GM06990 (cell line): ENCODE results near the gene CHRM5.

Experiments used
- DNase-seq: peaks from one replicate; pipeline ENCODE4 v3.0.0-alpha.2; 2011; ENCODE audit not compliant: insufficient read length; ENCODE audit errors: extremely low read depth
- H3K27me3 ChIP-seq: replicated peaks from 2 replicates; pipeline ENCODE4 v1.6.0; 2011; ENCODE audit warnings: low read length; ENCODE audit not compliant: control insufficient read depth, insufficient read depth
- H3K36me3 ChIP-seq: 2 replicates; pipeline ENCODE4 v1.5.1; 2011; ENCODE audit warnings: low read length; ENCODE audit not compliant: control insufficient read depth, insufficient read depth
- H3K4me3 ChIP-seq: replicated peaks from 2 replicates; pipeline ENCODE4 v1.5.1; 2011; ENCODE audit warnings: low read depth, mild to moderate bottlenecking, control low read depth, low read length
- CTCF ChIP-seq: IDR thresholded peaks from 2 replicates; pipeline ENCODE4 v1.5.1; 2011; ENCODE audit warnings: low read length, control low read depth, mild to moderate bottlenecking, inconsistent platforms; ENCODE audit not compliant: insufficient read depth, poor library complexity, severe bottlenecking

CHRM5 gene

GRCh38 chr15:33960549-33960935 lies 7.8 kb upstream of the CHRM5 start:
- Histone ChIP-seq H3K36me3 (no peaks in the 10 kb centered on the region), H3K27me3 (no peaks in the 10 kb centered on the region), H3K4me3 (no peak overlapping the region)
- TF ChIP-seq CTCF: no peak
- no peak for DNase-seq

GRCh38 chr15:33963831-33964664 lies 4.2 kb upstream of the CHRM5 start:
- Histone ChIP-seq H3K27me3 (no peaks in the 10 kb centered on the region), H3K36me3 (no peaks in the 10 kb centered on the region), H3K4me3 (no peak overlapping the region)
- DNase-seq: no peak
- TF ChIP-seq CTCF: peak; percentile 77

GRCh38 chr15:33964665-33965040 lies 3.6 kb upstream of the CHRM5 start:
- no peak overlapping the region for H3K4me3 ChIP-seq
- H3K27me3 ChIP-seq: no peaks in the 10 kb centered on the region
- no peak for TF ChIP-seq CTCF
- H3K36me3 ChIP-seq: no peaks in the 10 kb centered on the region
- no peak for DNase-seq

GRCh38 chr15:33968821-33969220 lies 524 bp downstream of the CHRM5 start:
- TF ChIP-seq CTCF: no peak
- DNase-seq: no peak
- no peaks in the 10 kb centered on the region for H3K36me3 ChIP-seq
- H3K4me3 ChIP-seq: no peak overlapping the region
- no peaks in the 10 kb centered on the region for H3K27me3 ChIP-seq

GRCh38 chr15:33971811-33972210 lies 3.5 kb downstream of the CHRM5 start:
- Histone ChIP-seq H3K36me3 (no peaks in the 10 kb centered on the region), H3K4me3 (no peak overlapping the region), H3K27me3 (no peaks in the 10 kb centered on the region)
- no peak for TF ChIP-seq CTCF
- DNase-seq: no peak
